Left colon (tissue), 2 donors: ENCODE results near the gene CGB7. TPM values are rescaled to one million over a fixed set of nuclear protein-coding genes. Genes with fewer than 3 reads are reported as not detected.

Experiments used
- microRNA-seq, 2 donors: library from miRNA; unstranded; fragments of <30 nt; microRNA quantifications; one replicate each; pipeline versions ENCODE4 v1.1.0 to v1.2.0, GENCODE V29; 2020
- total RNA-seq, 2 donors: library from RNA; stranded (reverse); fragmentation: NEBNext Ultra II Directional; extraction: Animal tissue kit (Norgen Biotek cat#: 25700); gene quantifications; one replicate each; pipeline ENCODE4 v1.2.1, GENCODE V29; 2021
- donor health status: DM: no; HTN: no; CAD: no.
- donor health status: DM: yes; HTN: yes; CAD: no.

Gene CGB7
- total RNA-seq, 2 donors from 2014 or later: not detected

Small RNAs within 50 kb of the gene (microRNA-seq; reads per million reads assigned to microRNA genes)
- gene MIR6798: 0 reads per million in 2 donors

Other genes starting within 250 kb of the CGB7 start
- gene BCAT2, start 246.7 kb downstream of the CGB7 start, total RNA-seq: 10 to 100 TPM; 57.5 to 78.0 TPM
- 1 to 10 TPM; 3.3 to 4.6 TPM for gene HSD17B14, start 221.3 kb downstream of the CGB7 start, total RNA-seq
- gene PLEKHA4, start 189.1 kb downstream of the CGB7 start, total RNA-seq: 1 to 10 TPM; 4.3 to 8.6 TPM
- gene PPP1R15A, start 185.3 kb downstream of the CGB7 start, total RNA-seq: 10 to 100 TPM; 39.4 to 40.4 TPM
- not detected for gene TULP2, start 159.0 kb downstream of the CGB7 start, total RNA-seq
- gene NUCB1, start 157.4 kb downstream of the CGB7 start, total RNA-seq: 100 to 1,000 TPM; 207 to 210 TPM
- under 1 TPM in 1 of 2 donors, not detected in 1; 0.56 TPM for gene DHDH, start 124.0 kb downstream of the CGB7 start, total RNA-seq
- gene BAX, start 102.9 kb downstream of the CGB7 start, total RNA-seq: 100 to 1,000 TPM; 128 to 174 TPM
- 1,000 to 10,000 TPM in 1 of 2 donors, 100 to 1,000 TPM in 1; 931 to 1,901 TPM for gene FTL, start 92.4 kb downstream of the CGB7 start, total RNA-seq
- 10 to 100 TPM; 41.4 to 48.6 TPM for gene GYS1, start 64.4 kb downstream of the CGB7 start, total RNA-seq
- 10 to 100 TPM; 47.9 to 56.7 TPM for gene RUVBL2, start 63.9 kb downstream of the CGB7 start, total RNA-seq
- gene LHB, start 40.7 kb downstream of the CGB7 start, total RNA-seq: not detected
- not detected for gene CGB3, start 33.4 kb downstream of the CGB7 start, total RNA-seq
- gene CGB2, start 25.9 kb downstream of the CGB7 start, total RNA-seq: not detected
- not detected for gene CGB1, start 20.9 kb downstream of the CGB7 start, total RNA-seq
- not detected for gene CGB5, start 13.9 kb downstream of the CGB7 start, total RNA-seq
- gene CGB8, start 8.6 kb downstream of the CGB7 start, total RNA-seq: not detected
- not detected for gene NTF4, start 7.1 kb upstream of the CGB7 start, total RNA-seq
- not detected for gene KCNA7, start 14.9 kb upstream of the CGB7 start, total RNA-seq
- gene SNRNP70, start 27.7 kb upstream of the CGB7 start, total RNA-seq: 100 to 1,000 TPM; 138 to 143 TPM
- 10 to 100 TPM in 1 of 2 donors, 1 to 10 TPM in 1; 8.8 to 11.4 TPM for gene LIN7B, start 56.6 kb upstream of the CGB7 start, total RNA-seq
- 1 to 10 TPM; 1.8 to 2.0 TPM for gene C19orf73, start 61.4 kb upstream of the CGB7 start, total RNA-seq
- 10 to 100 TPM; 21.8 to 24.2 TPM for gene PPFIA3, start 61.8 kb upstream of the CGB7 start, total RNA-seq
- 1 to 10 TPM; 1.2 to 1.3 TPM for gene HRC, start 97.6 kb upstream of the CGB7 start, total RNA-seq
- gene TRPM4, start 100.0 kb upstream of the CGB7 start, total RNA-seq: 100 to 1,000 TPM; 244 to 291 TPM